K562 (cell line): ENCODE measurements around the gene OR10S1. TPM values are rescaled to one million over a fixed set of nuclear protein-coding genes. Genes with fewer than 3 reads are reported as not detected.

ENCODE experiments used
- ATAC-seq: fragments of 200-7000 bp; cut with Tn5 transposase; 3 replicates; pipeline ENCODE4 v1.9.1; 2020; ENCODE audit warnings: moderate library complexity
- BruUV-seq: library from RNA; stranded (reverse); fragments of 400-500 nt; replicated peaks from 2 replicates; lab custom pipeline; 2021; lab: Mats Ljungman, UMichigan
- CTCF ChIA-PET: fragments of 300-600 bp; formaldehyde crosslinking; extraction: SDS; loops from one replicate; lab custom pipeline; 2021; ENCODE audit warnings: low intra/inter-chr PET ratio; lab: Yijun Ruan, JAX
- POLR2A ChIA-PET: fragments of 300-600, 350-650 bp; sonication (Branson Sonifier 250); formaldehyde crosslinking; extraction: SDS; loops from one replicate; lab custom pipeline; 2021; ENCODE audit warnings: antibody characterized with exemption, inconsistent platforms; lab: Yijun Ruan, JAX
- DNase-seq, 4 experiments: peaks; one replicate each; pipeline versions ENCODE4 v3.0.0 to v3.0.0-alpha.2; 2011 to 2018; ENCODE audit warnings: low spot score in 3 of 4, mixed read lengths in 3 of 4; ENCODE audit errors: extremely low read depth in 1 of 4
- FAIRE-seq: peaks from 2 replicates; lab custom pipeline; 2011; peaks lifted over from hg19 to GRCh38; lab: Jason Lieb, UNC
- H2AFZ ChIP-seq: 2 replicates; pipeline ENCODE4 v1.6.0; 2011; ENCODE audit warnings: low read depth, low read length, control low read depth, inconsistent platforms
- H3K27ac ChIP-seq: fragments of 200-600 bp; 3 replicates; pipeline ENCODE4 v1.8.0; 2011; ENCODE audit warnings: low read depth, mild to moderate bottlenecking, control low read depth, inconsistent platforms, low read length, moderate library complexity, mixed read lengths; ENCODE audit errors: extremely low read depth
- H3K27me3 ChIP-seq, 2 experiments: fragments of 300-600 bp in 1 of 2; 2 replicates in 1 of 2; 3 replicates in 1 of 2; pipeline versions ENCODE4 v1.6.0 to v1.8.0; 2011; ENCODE audit warnings: inconsistent platforms in 2 of 2, low read length in 2 of 2, mild to moderate bottlenecking in 1 of 2, mixed read lengths in 1 of 2, moderate library complexity in 1 of 2; ENCODE audit not compliant: control insufficient read depth in 2 of 2, insufficient read depth in 2 of 2
- H3K36me3 ChIP-seq: fragments of 300-600 bp; 3 replicates; pipeline ENCODE4 v1.8.0; 2011; ENCODE audit warnings: mild to moderate bottlenecking, low read length, inconsistent platforms; ENCODE audit not compliant: control insufficient read depth, insufficient read depth
- H3K4me1 ChIP-seq, 2 experiments: fragments of 200-600 bp in 1 of 2; replicated peaks in 1 of 2; 2 replicates in 1 of 2; 3 replicates in 1 of 2; pipeline versions ENCODE4 v1.5.1 to v1.8.0; 2011; ENCODE audit warnings: inconsistent platforms in 2 of 2, low read length in 2 of 2, mild to moderate bottlenecking in 1 of 2, mixed read lengths in 1 of 2, moderate library complexity in 1 of 2; ENCODE audit not compliant: control insufficient read depth in 2 of 2, insufficient read depth in 2 of 2
- H3K4me2 ChIP-seq: 2 replicates; pipeline ENCODE4 v1.6.1; 2011; ENCODE audit warnings: low read length, control low read depth, inconsistent platforms, mixed read lengths; ENCODE audit not compliant: insufficient read depth
- H3K4me3 ChIP-seq: fragments of 200-600 bp; sonication (generic), shearing (Covaris generic); 2 replicates; pipeline ENCODE4 v1.5.1; 2016; ENCODE audit warnings: control low read depth, inconsistent platforms
- H3K79me2 ChIP-seq: fragments of 200-600 bp; 3 replicates; pipeline ENCODE4 v1.8.0; 2011; ENCODE audit warnings: low read length, inconsistent platforms; ENCODE audit not compliant: control insufficient read depth, insufficient read depth
- H3K9ac ChIP-seq, 2 experiments: 2 replicates each; pipeline versions ENCODE4 v1.6.0 to v1.6.1; 2011; ENCODE audit warnings: low read depth in 2 of 2, low read length in 2 of 2, control low read depth in 1 of 2, inconsistent platforms in 1 of 2, mild to moderate bottlenecking in 1 of 2, mixed read lengths in 1 of 2; ENCODE audit not compliant: insufficient read depth in 1 of 2
- H3K9me1 ChIP-seq: one replicate; pipeline ENCODE4 v1.6.0; 2011; ENCODE audit warnings: inconsistent platforms, mild to moderate bottlenecking, low read length, moderate library complexity; ENCODE audit not compliant: control insufficient read depth, insufficient read depth
- H3K9me3 ChIP-seq: replicated peaks from 2 replicates; pipeline ENCODE4 v1.5.1; 2011; ENCODE audit warnings: low read depth, low read length, inconsistent platforms; ENCODE audit not compliant: control insufficient read depth, insufficient read depth
- H4K20me1 ChIP-seq: replicated peaks from 2 replicates; pipeline ENCODE4 v1.6.1; 2011; ENCODE audit warnings: low read length, inconsistent platforms, mixed read lengths; ENCODE audit not compliant: control insufficient read depth, insufficient read depth
- BCOR ChIP-seq: fragments of 450-650 bp; IDR thresholded peaks from 2 replicates; pipeline ENCODE4 v1.6.1; 2016
- BMI1 ChIP-seq: fragments of 150-350 bp; IDR thresholded peaks from 2 replicates; pipeline ENCODE4 v1.6.1; 2014; ENCODE audit warnings: low read length
- C11orf30 ChIP-seq: fragments of 450-650 bp; IDR thresholded peaks from 2 replicates; pipeline ENCODE4 v1.6.1; 2016; ENCODE audit warnings: low read depth, mild to moderate bottlenecking
- CHD1 ChIP-seq: fragments of 200-600 bp; sonication (generic); IDR thresholded peaks from one replicate; pipeline ENCODE4 v1.6.1; 2012; ENCODE audit warnings: mild to moderate bottlenecking, moderate library complexity, low read length, inconsistent platforms
- EGR1 ChIP-seq: fragments of 450-650 bp; conservative IDR thresholded peaks from 2 replicates; pipeline ENCODE4 v1.6.1; 2017; ENCODE audit warnings: mild to moderate bottlenecking
- FIP1L1 ChIP-seq: fragments of 200-400 bp; formaldehyde crosslinking; IDR thresholded peaks from 2 replicates; pipeline ENCODE4 v1.6.1; 2018; ENCODE audit warnings: mild to moderate bottlenecking, low read depth, low read length; ENCODE audit not compliant: poor library complexity, severe bottlenecking
- HDAC6 ChIP-seq: IDR thresholded peaks from 2 replicates; pipeline ENCODE4 v1.6.1; 2012; ENCODE audit warnings: low read depth, mild to moderate bottlenecking, control low read depth, inconsistent platforms, low read length, moderate library complexity
- NELFE ChIP-seq: IDR thresholded peaks from 2 replicates; pipeline ENCODE4 v1.6.1; 2011; ENCODE audit warnings: mild to moderate bottlenecking; ENCODE audit not compliant: insufficient read depth, insufficient read length
- PCBP2 ChIP-seq: fragments of 200-400 bp; formaldehyde crosslinking; IDR thresholded peaks from 2 replicates; pipeline ENCODE4 v1.6.1; 2018; ENCODE audit warnings: low read length, low read depth, mild to moderate bottlenecking, moderate library complexity; ENCODE audit not compliant: poor library complexity, severe bottlenecking
- PHB2 ChIP-seq: fragments of 450-650 bp; IDR thresholded peaks from 2 replicates; pipeline ENCODE4 v1.6.1; 2017; ENCODE audit warnings: low read depth
- SMAD4 ChIP-seq: fragments of 250-450 bp; sonication (Bioruptor Pico); conservative IDR thresholded peaks from 2 replicates; pipeline ENCODE4 v1.8.0; 2021; ENCODE audit warnings: inconsistent platforms, mild to moderate bottlenecking, moderate library complexity
- TAL1 ChIP-seq: fragments of 450-650 bp; IDR thresholded peaks from 2 replicates; pipeline ENCODE4 v1.6.1; 2016; ENCODE audit warnings: mild to moderate bottlenecking
- ZSCAN29 ChIP-seq: fragments of 450-650 bp; IDR thresholded peaks from 2 replicates; pipeline ENCODE4 v1.6.1; 2017
- WGBS: fragments of 100-300 bp; shearing (Covaris generic); methylation state at CpG from one replicate; pipeline ENCODE4 v1.1.6; 2016; ENCODE audit warnings: low coverage, mixed read lengths; ENCODE audit not compliant: insufficient coverage; ENCODE audit errors: missing lambda C conversion rate; 5-methylcytosine and 5-hydroxymethylcytosine counted together
- in situ Hi-C: fragments of 300-500 bp; cut with MboI; formaldehyde crosslinking; loops from 4 replicates; pipeline ENCODE4 v1.15.0; 2018; ENCODE audit warnings: inconsistent platforms, mixed read lengths
- intact Hi-C: fragments of 100-400 bp; cut with micrococcal nuclease; formaldehyde crosslinking; loops from 2 replicates; pipeline ENCODE4 v1.14.2; 2022
- polyA plus RNA-seq, 8 experiments: library from polyadenylated mRNA; depleted of rRNA in 4 of 8; stranded (reverse) in 5 of 8; unstranded in 3 of 8; fragments of >200 nt; fragmentation: Nextera tagmentation in 2 of 8; fragmentation: Illumina TruSeq in 1 of 8; extraction: Ambion mirVana in 2 of 8; extraction: Trizol in 1 of 8; gene quantifications; 2 replicates each; pipeline versions ENCODE4 v1.2.1 to v1.2.3, GENCODE V29; 2011 to 2014; ENCODE audit warnings: inconsistent platforms in 1 of 8, missing spikeins in 1 of 8
- total RNA-seq, 7 experiments: library from RNA; depleted of rRNA in 6 of 7; stranded (reverse); fragments of >200 nt in 6 of 7; fragmentation: Illumina TruSeq in 2 of 7; extraction: Trizol in 2 of 7; gene quantifications; 2 replicates each; pipeline versions ENCODE4 v1.2.1 to v1.2.3, GENCODE V29; 2011 to 2021; ENCODE audit warnings: low replicate concordance in 1 of 7
- TF ChIP-seq, protein P1 (sequence below): fragments of 450-650 bp; IDR thresholded peaks from 2 replicates; pipeline ENCODE4 v1.6.1; 2017; ENCODE audit warnings: antibody characterized with exemption, mild to moderate bottlenecking
- TF ChIP-seq, protein P2 (sequence below): fragments of 450-650 bp; IDR thresholded peaks from 2 replicates; pipeline ENCODE4 v1.6.1; 2016; ENCODE audit warnings: borderline replicate concordance
- TF ChIP-seq, protein P3 (sequence below): sonication (generic); IDR thresholded peaks from 2 replicates; pipeline ENCODE4 v1.6.1; 2016
- TF ChIP-seq, protein P4 (sequence below): fragments of 450-650 bp; IDR thresholded peaks from 2 replicates; pipeline ENCODE4 v1.6.1; 2016

The OR10S1 gene
- total and polyA plus RNA-seq, 9 of the 15 experiments (the other 6 are each of a cell fraction or from before 2014, with no cell fraction given) = not detected

DNA sequence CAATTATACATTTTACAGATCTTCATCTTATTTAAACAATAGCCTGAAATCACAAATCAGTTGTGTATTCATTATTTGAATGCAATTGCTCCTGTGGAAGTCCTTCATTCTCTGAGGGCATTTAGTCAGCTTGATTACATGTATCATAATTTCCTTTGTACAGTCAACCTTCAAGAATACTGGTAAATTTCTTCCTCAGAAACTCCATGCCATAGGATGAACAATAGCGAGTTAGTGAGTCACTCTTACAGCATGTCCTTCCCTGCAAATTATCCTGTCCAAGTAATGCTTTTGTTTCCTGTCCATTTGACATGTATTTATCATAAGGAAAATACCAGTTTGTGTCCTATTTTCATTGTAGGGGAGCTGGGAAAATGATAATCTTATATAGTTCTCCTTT lies 3.8 kb downstream of the OR10S1 start:
- no peak overlapping the region for H3K27ac ChIP-seq
- H4K20me1 ChIP-seq = no peaks in the 10 kb centered on the region
- no peaks in the 10 kb centered on the region for H3K9me1 ChIP-seq
- DNase-seq (no peak), FAIRE-seq (no peak), ATAC-seq (no peak)
- no peaks in the 10 kb centered on the region for H3K36me3 ChIP-seq
- no peak overlapping the region for H3K9ac ChIP-seq
- H3K9me3 ChIP-seq = no peaks in the 10 kb centered on the region
- no peak overlapping the region for H3K4me3 ChIP-seq
- WGBS = 0% methylated on average over 1 of the region's 1 CpG
- ChIA-PET CTCF (no interaction called here), POLR2A (no interaction called here)
- intact Hi-C loops (no loop called here), in situ Hi-C loops (no loop called here)
- peaks cover 0 to 7% of the 10 kb centered on the region in 2 experiments; a peak in 1 of 5 replicates for H3K27me3 ChIP-seq
- H2AFZ ChIP-seq = no peak overlapping the region
- no peak overlapping the region for H3K4me2 ChIP-seq
- H3K79me2 ChIP-seq = no peaks in the 10 kb centered on the region
- H3K4me1 ChIP-seq = no peaks in the 10 kb centered on the region
- BruUV-seq = no TSS peak
- TF ChIP-seq TAL1 (no peak), ZSCAN29 (no peak), HDAC6 (no peak), PHB2 (no peak), EGR1 (no peak), BMI1 (no peak), NELFE (no peak), SMAD4 (CRISPR knock-in tag) (no peak), BCOR (no peak), FIP1L1 (no peak), C11orf30 (no peak), PCBP2 (no peak), CHD1 (no peak)
- TF ChIP-seq, protein P1, sequence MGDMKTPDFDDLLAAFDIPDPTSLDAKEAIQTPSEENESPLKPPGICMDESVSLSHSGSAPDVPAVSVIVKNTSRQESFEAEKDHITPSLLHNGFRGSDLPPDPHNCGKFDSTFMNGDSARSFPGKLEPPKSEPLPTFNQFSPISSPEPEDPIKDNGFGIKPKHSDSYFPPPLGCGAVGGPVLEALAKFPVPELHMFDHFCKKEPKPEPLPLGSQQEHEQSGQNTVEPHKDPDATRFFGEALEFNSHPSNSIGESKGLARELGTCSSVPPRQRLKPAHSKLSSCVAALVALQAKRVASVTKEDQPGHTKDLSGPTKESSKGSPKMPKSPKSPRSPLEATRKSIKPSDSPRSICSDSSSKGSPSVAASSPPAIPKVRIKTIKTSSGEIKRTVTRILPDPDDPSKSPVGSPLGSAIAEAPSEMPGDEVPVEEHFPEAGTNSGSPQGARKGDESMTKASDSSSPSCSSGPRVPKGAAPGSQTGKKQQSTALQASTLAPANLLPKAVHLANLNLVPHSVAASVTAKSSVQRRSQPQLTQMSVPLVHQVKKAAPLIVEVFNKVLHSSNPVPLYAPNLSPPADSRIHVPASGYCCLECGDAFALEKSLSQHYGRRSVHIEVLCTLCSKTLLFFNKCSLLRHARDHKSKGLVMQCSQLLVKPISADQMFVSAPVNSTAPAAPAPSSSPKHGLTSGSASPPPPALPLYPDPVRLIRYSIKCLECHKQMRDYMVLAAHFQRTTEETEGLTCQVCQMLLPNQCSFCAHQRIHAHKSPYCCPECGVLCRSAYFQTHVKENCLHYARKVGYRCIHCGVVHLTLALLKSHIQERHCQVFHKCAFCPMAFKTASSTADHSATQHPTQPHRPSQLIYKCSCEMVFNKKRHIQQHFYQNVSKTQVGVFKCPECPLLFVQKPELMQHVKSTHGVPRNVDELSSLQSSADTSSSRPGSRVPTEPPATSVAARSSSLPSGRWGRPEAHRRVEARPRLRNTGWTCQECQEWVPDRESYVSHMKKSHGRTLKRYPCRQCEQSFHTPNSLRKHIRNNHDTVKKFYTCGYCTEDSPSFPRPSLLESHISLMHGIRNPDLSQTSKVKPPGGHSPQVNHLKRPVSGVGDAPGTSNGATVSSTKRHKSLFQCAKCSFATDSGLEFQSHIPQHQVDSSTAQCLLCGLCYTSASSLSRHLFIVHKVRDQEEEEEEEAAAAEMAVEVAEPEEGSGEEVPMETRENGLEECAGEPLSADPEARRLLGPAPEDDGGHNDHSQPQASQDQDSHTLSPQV = no peak
- TF ChIP-seq, protein P2, sequence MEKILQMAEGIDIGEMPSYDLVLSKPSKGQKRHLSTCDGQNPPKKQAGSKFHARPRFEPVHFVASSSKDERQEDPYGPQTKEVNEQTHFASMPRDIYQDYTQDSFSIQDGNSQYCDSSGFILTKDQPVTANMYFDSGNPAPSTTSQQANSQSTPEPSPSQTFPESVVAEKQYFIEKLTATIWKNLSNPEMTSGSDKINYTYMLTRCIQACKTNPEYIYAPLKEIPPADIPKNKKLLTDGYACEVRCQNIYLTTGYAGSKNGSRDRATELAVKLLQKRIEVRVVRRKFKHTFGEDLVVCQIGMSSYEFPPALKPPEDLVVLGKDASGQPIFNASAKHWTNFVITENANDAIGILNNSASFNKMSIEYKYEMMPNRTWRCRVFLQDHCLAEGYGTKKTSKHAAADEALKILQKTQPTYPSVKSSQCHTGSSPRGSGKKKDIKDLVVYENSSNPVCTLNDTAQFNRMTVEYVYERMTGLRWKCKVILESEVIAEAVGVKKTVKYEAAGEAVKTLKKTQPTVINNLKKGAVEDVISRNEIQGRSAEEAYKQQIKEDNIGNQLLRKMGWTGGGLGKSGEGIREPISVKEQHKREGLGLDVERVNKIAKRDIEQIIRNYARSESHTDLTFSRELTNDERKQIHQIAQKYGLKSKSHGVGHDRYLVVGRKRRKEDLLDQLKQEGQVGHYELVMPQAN = no peak
- TF ChIP-seq, protein P3, sequence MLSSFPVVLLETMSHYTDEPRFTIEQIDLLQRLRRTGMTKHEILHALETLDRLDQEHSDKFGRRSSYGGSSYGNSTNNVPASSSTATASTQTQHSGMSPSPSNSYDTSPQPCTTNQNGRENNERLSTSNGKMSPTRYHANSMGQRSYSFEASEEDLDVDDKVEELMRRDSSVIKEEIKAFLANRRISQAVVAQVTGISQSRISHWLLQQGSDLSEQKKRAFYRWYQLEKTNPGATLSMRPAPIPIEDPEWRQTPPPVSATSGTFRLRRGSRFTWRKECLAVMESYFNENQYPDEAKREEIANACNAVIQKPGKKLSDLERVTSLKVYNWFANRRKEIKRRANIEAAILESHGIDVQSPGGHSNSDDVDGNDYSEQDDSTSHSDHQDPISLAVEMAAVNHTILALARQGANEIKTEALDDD = no peak
- TF ChIP-seq, protein P4, sequence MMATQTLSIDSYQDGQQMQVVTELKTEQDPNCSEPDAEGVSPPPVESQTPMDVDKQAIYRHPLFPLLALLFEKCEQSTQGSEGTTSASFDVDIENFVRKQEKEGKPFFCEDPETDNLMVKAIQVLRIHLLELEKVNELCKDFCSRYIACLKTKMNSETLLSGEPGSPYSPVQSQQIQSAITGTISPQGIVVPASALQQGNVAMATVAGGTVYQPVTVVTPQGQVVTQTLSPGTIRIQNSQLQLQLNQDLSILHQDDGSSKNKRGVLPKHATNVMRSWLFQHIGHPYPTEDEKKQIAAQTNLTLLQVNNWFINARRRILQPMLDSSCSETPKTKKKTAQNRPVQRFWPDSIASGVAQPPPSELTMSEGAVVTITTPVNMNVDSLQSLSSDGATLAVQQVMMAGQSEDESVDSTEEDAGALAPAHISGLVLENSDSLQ = no peak
